Skeletal muscle satellite cell (primary cell): ENCODE measurements around the gene HOXB8.
A peak's percentile ranks its signal among the peaks of the same experiment; 100 is the strongest.

Experiments
- H3K27me3 ChIP-seq: 2 replicates; pipeline ENCODE4 v1.7.0; 2013; ENCODE audit warnings: low read length; ENCODE audit not compliant: control insufficient read depth, insufficient read depth
- H3K36me3 ChIP-seq: 2 replicates; pipeline ENCODE4 v1.7.0; 2013; ENCODE audit warnings: mild to moderate bottlenecking, control low read depth, low read length; ENCODE audit not compliant: insufficient read depth
- H3K4me1 ChIP-seq: 2 replicates; pipeline ENCODE4 v1.7.0; 2013; ENCODE audit warnings: low read length; ENCODE audit not compliant: control insufficient read depth, insufficient read depth
- H3K4me2 ChIP-seq: 2 replicates; pipeline ENCODE4 v1.7.0; 2013; ENCODE audit warnings: mild to moderate bottlenecking, low read length
- H3K4me3 ChIP-seq: 2 replicates; pipeline ENCODE4 v1.7.0; 2013; ENCODE audit warnings: low read length
- H3K9ac ChIP-seq: 2 replicates; pipeline ENCODE4 v1.7.0; 2013; ENCODE audit warnings: mild to moderate bottlenecking, low read depth, low read length, moderate library complexity
- H3K9me3 ChIP-seq: replicated peaks from 2 replicates; pipeline ENCODE4 v1.7.0; 2013; ENCODE audit warnings: mild to moderate bottlenecking, control low read depth, low read length

The HOXB8 gene

GRCh38 chr17:48594538-48595277 is 20.4 kb downstream of the HOXB8 start:
- H3K4me1 ChIP-seq, result peaks cover 21% of the 10 kb centered on the region

GRCh38 chr17:48593840-48594537 is 21.1 kb downstream of the HOXB8 start:
- Histone ChIP-seq H3K9me3 (no peaks in the 10 kb centered on the region), H3K4me3 (peak overlapping the region; percentile 70), H3K36me3 (peaks cover 7% of the 10 kb centered on the region), H3K9ac (peak overlapping the region; percentile 69), H3K4me1 (peaks cover 21% of the 10 kb centered on the region), H3K4me2 (peak overlapping the region; percentile 97), H3K27me3 (no peaks in the 10 kb centered on the region)

More at GRCh38 chr17:48594538-48595277, 20.4 kb downstream of the HOXB8 start:
- Histone ChIP-seq H3K9me3 (no peaks in the 10 kb centered on the region), H3K4me2 (no peak overlapping the region), H3K27me3 (no peaks in the 10 kb centered on the region), H3K4me3 (no peak overlapping the region), H3K36me3 (peaks cover 7% of the 10 kb centered on the region), H3K9ac (no peak overlapping the region)

GRCh38 chr17:48593126-48593829 is 21.8 kb downstream of the HOXB8 start, which contains the start of gene HOXB5:
HOXB5 (minus strand) TSS chr17:48593779; CDS start chr17:48593682, 97 bp downstream.
- H3K36me3 ChIP-seq, result peaks cover 7% of the 10 kb centered on the region
- H3K4me2 ChIP-seq, result peak within 1 kb of the TSS; percentile 97
- peak within 1 kb of the TSS; percentile 70 for H3K4me3 ChIP-seq
- peaks cover 15% of the 10 kb centered on the region for H3K4me1 ChIP-seq
- peak within 1 kb of the TSS; percentile 69 for H3K9ac ChIP-seq
- no peaks in the 10 kb centered on the region for H3K27me3 ChIP-seq
- H3K9me3 ChIP-seq, result no peaks in the 10 kb centered on the region

- peaks cover 7% of the 10 kb centered on the region for H3K36me3 ChIP-seq
- H3K4me1 ChIP-seq, result peaks cover 16% of the 10 kb centered on the region
- H3K27me3 ChIP-seq, result no peaks in the 10 kb centered on the region
- H3K4me2 ChIP-seq, result peak overlapping the region; percentile 97
- no peak overlapping the region for H3K4me3 ChIP-seq
- H3K9ac ChIP-seq, result no peak overlapping the region
- no peaks in the 10 kb centered on the region for H3K9me3 ChIP-seq
Measured at GRCh38 chr17:48592577-48592976, 22.5 kb downstream of the HOXB8 start.

GRCh38 chr17:48592057-48592514 is 23.0 kb downstream of the HOXB8 start:
- Histone ChIP-seq H3K4me2 (no peak overlapping the region), H3K9me3 (no peaks in the 10 kb centered on the region), H3K27me3 (no peaks in the 10 kb centered on the region), H3K4me3 (no peak overlapping the region), H3K36me3 (peaks cover 7% of the 10 kb centered on the region), H3K4me1 (peaks cover 20% of the 10 kb centered on the region), H3K9ac (no peak overlapping the region)

- no peak overlapping the region for H3K4me3 ChIP-seq
- H3K4me1 ChIP-seq, result peaks cover 17% of the 10 kb centered on the region
- H3K9ac ChIP-seq, result no peak overlapping the region
- no peaks in the 10 kb centered on the region for H3K9me3 ChIP-seq
- no peak overlapping the region for H3K4me2 ChIP-seq
- H3K36me3 ChIP-seq, result peaks cover 7% of the 10 kb centered on the region
- no peaks in the 10 kb centered on the region for H3K27me3 ChIP-seq
Measured at GRCh38 chr17:48591255-48592056, 23.6 kb downstream of the HOXB8 start.

GRCh38 chr17:48590607-48591161 is 24.4 kb downstream of the HOXB8 start:
- no peaks in the 10 kb centered on the region for H3K27me3 ChIP-seq
- no peak overlapping the region for H3K9ac ChIP-seq
- H3K9me3 ChIP-seq, result no peaks in the 10 kb centered on the region
- no peak overlapping the region for H3K4me2 ChIP-seq
- peaks cover 24% of the 10 kb centered on the region for H3K4me1 ChIP-seq
- H3K36me3 ChIP-seq, result peaks cover 7% of the 10 kb centered on the region
- no peak overlapping the region for H3K4me3 ChIP-seq

GRCh38 chr17:48589831-48590606 is 25.1 kb downstream of the HOXB8 start, which contains the start of gene HOXB3:
HOXB3 (minus strand) TSS chr17:48590241; CDS start chr17:48552474, 37,767 bp downstream.
- no peaks in the 10 kb centered on the region for H3K27me3 ChIP-seq
- H3K4me1 ChIP-seq, result peaks cover 27% of the 10 kb centered on the region
- H3K9me3 ChIP-seq, result no peaks in the 10 kb centered on the region
- peaks cover 7% of the 10 kb centered on the region for H3K36me3 ChIP-seq
- H3K4me2 ChIP-seq, result no peak within 1 kb of the TSS
- no peak within 1 kb of the TSS for H3K9ac ChIP-seq
- no peak within 1 kb of the TSS for H3K4me3 ChIP-seq

- Histone ChIP-seq H3K36me3 (peaks cover 7% of the 10 kb centered on the region), H3K4me3 (no peak overlapping the region), H3K9me3 (no peaks in the 10 kb centered on the region), H3K4me2 (no peak overlapping the region), H3K9ac (no peak overlapping the region), H3K27me3 (no peaks in the 10 kb centered on the region), H3K4me1 (peaks cover 29% of the 10 kb centered on the region)
Measured at GRCh38 chr17:48589060-48589830, 25.8 kb downstream of the HOXB8 start.
